KMS-11 (cell line): ENCODE data around the gene FBXL7.

Experiments
- H2AFZ ChIP-seq: fragments of 200-600 bp; sonication (generic); 2 replicates; pipeline ENCODE4 v1.6.1; 2016; ENCODE audit warnings: antibody characterized with exemption, mixed run types, low read depth
- H3K27ac ChIP-seq: fragments of 200-600 bp; sonication (generic); 2 replicates; pipeline ENCODE4 v1.6.1; 2016; ENCODE audit warnings: mild to moderate bottlenecking, mixed run types
- H3K27me3 ChIP-seq: fragments of 200-600 bp; sonication (generic); 2 replicates; pipeline ENCODE4 v1.6.1; 2017; ENCODE audit warnings: mild to moderate bottlenecking, low read depth, mixed run types, moderate library complexity; ENCODE audit not compliant: insufficient read depth
- H3K36me3 ChIP-seq: fragments of 200-600 bp; sonication (generic); 2 replicates; pipeline ENCODE4 v1.6.1; 2017; ENCODE audit warnings: mild to moderate bottlenecking, mixed run types; ENCODE audit not compliant: insufficient read depth
- H3K4me1 ChIP-seq: fragments of 200-600 bp; sonication (generic); 2 replicates; pipeline ENCODE4 v1.6.1; 2016; ENCODE audit warnings: mild to moderate bottlenecking, low read depth, mixed run types; ENCODE audit not compliant: poor library complexity, severe bottlenecking
- H3K4me2 ChIP-seq: fragments of 200-600 bp; sonication (generic); 2 replicates; pipeline ENCODE4 v1.7.0; 2016; ENCODE audit warnings: mild to moderate bottlenecking, mixed run types
- H3K4me3 ChIP-seq: fragments of 200-600 bp; sonication (generic); IDR thresholded peaks from 2 replicates; pipeline ENCODE4 v1.6.1; 2017; ENCODE audit warnings: low read depth, low read length, mixed read lengths; ENCODE audit not compliant: insufficient read depth
- H3K79me2 ChIP-seq: fragments of 200-600 bp; sonication (generic); 2 replicates; pipeline ENCODE4 v1.6.1; 2016; ENCODE audit warnings: low read depth, mixed run types; ENCODE audit not compliant: insufficient read depth
- H3K9ac ChIP-seq: fragments of 200-600 bp; sonication (generic); 2 replicates; pipeline ENCODE4 v1.6.1; 2016; ENCODE audit warnings: mild to moderate bottlenecking, mixed run types
- H4K20me1 ChIP-seq: fragments of 200-600 bp; sonication (generic); 2 replicates; pipeline ENCODE4 v1.6.1; 2016; ENCODE audit warnings: mild to moderate bottlenecking, mixed run types; ENCODE audit not compliant: insufficient read depth
- CTCF ChIP-seq: fragments of 200-600 bp; sonication (generic); conservative IDR thresholded peaks from 2 replicates; pipeline ENCODE4 v1.6.1; 2017; ENCODE audit warnings: low read depth, mild to moderate bottlenecking, antibody characterized with exemption, low read length, moderate library complexity, mixed read lengths

Gene FBXL7

DNA sequence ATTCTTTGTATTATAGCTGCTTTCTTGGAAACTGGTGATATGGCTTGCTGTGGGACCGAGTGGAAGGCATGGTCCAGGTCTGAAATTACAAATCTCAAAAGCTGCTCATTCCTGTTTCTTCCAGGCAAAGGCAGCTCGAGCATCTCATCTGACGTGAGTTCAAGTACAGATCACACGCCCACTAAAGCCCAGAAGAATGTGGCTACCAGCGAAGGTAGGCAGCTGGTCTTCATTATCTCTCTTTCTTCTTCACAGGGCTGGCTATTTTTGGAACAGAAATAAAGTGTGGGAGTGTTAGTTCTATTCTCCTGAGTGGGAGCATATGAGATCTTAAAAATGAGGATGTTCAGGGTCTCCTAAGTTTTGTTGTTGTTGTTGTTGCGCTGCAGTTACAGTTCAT, 115.9 kb downstream of the FBXL7 start:
- no peaks in the 10 kb centered on the region for H3K27me3 ChIP-seq
- H3K4me2 ChIP-seq = no peak overlapping the region
- H3K4me3 ChIP-seq = no peak overlapping the region
- H3K79me2 ChIP-seq = no peaks in the 10 kb centered on the region; the same call in 1 of the 2 replicates
- no peak overlapping the region for H3K9ac ChIP-seq
- H3K4me1 ChIP-seq = no peaks in the 10 kb centered on the region
- TF ChIP-seq CTCF = no peak
- H4K20me1 ChIP-seq = no peaks in the 10 kb centered on the region
- H3K36me3 ChIP-seq = no peaks in the 10 kb centered on the region
- no peak overlapping the region for H2AFZ ChIP-seq
- H3K27ac ChIP-seq = no peak overlapping the region

GRCh38 chr5:15618938-15619337, 119.0 kb downstream of the FBXL7 start:
- Histone ChIP-seq H3K27ac (no peak overlapping the region), H3K9ac (no peak overlapping the region), H3K4me3 (no peak overlapping the region), H3K79me2 (peaks cover 13% of the 10 kb centered on the region; the same call in 1 of the 2 replicates), H3K4me2 (no peak overlapping the region), H3K4me1 (no peaks in the 10 kb centered on the region), H3K27me3 (no peaks in the 10 kb centered on the region), H2AFZ (no peak overlapping the region), H4K20me1 (no peaks in the 10 kb centered on the region), H3K36me3 (no peaks in the 10 kb centered on the region)
- TF ChIP-seq CTCF = no peak

DNA sequence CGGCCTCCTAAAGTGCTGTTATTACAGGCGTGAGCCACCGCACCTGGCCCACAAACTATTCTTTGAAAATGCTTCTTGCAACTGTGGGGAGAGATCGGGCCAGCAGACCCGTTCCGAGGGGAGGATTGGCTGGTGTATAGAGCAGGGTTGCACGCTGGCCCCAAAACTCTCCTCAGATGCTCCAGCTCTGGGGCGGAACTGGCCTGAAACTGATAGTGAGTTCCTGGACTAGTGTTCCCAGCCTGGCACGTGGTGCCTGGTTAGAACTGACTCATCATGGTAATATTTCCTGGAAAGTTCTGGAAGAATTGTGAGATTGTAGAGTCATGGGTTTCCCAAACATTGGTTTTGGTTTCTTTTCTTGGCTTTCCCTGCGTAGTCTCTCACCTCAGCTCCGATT, 120.5 kb downstream of the FBXL7 start:
- Histone ChIP-seq H2AFZ (no peak overlapping the region), H3K27me3 (no peaks in the 10 kb centered on the region), H4K20me1 (no peaks in the 10 kb centered on the region), H3K79me2 (peaks cover 17% of the 10 kb centered on the region; the same call in 1 of the 2 replicates), H3K27ac (no peak overlapping the region), H3K4me2 (no peak overlapping the region), H3K4me1 (no peaks in the 10 kb centered on the region), H3K9ac (no peak overlapping the region), H3K4me3 (no peak overlapping the region), H3K36me3 (no peaks in the 10 kb centered on the region)
- no peak for TF ChIP-seq CTCF

- Histone ChIP-seq H3K4me2 (no peak overlapping the region), H2AFZ (no peak overlapping the region), H3K36me3 (no peaks in the 10 kb centered on the region), H3K9ac (no peak overlapping the region), H3K4me3 (no peak overlapping the region), H4K20me1 (no peaks in the 10 kb centered on the region), H3K27ac (no peak overlapping the region), H3K4me1 (no peaks in the 10 kb centered on the region), H3K27me3 (no peaks in the 10 kb centered on the region), H3K79me2 (peaks cover 17% of the 10 kb centered on the region; the same call in 1 of the 2 replicates)
- no peak for TF ChIP-seq CTCF
Observed at GRCh38 chr5:15621094-15621493, 121.1 kb downstream of the FBXL7 start.
